NCI-H146 treated with DMSO at 0.1 percent for 48 hours (cell line): ENCODE data around the gene FBH1.
"Not testable (repeated sequence)": the region's sequence is repeated elsewhere in the genome, so short reads cannot be mapped to it uniquely, and the experiment has no call there.

Experiments
- DNase-seq: peaks from one replicate; lab custom pipeline; 2025; ENCODE audit not compliant: unreplicated experiment; lab: John Stamatoyannopoulos, UW

FBH1 gene

GRCh38 chr10:5902511-5903274 is 12.7 kb downstream of the FBH1 start:
- DNase-seq: no peak

DNA sequence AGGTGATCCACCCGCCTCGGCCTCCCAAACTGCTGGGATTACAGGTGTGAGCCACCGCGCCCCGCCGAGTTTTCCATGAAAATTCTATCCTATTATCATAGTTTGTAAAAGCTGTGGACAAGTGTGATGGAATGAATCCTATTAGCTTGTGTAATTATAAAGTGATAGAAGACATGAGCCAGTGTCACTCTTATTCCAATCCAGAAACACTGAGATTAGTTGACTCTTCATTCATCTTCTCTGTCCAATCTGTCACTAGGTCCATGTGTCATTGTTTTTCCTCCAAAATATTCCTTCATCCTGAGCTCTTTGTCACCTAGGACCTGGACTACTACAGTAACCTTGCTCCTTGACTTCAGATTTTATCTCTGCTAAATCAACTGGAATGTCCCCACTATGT is 13.5 kb downstream of the FBH1 start:
- DNase-seq: no peak

DNA sequence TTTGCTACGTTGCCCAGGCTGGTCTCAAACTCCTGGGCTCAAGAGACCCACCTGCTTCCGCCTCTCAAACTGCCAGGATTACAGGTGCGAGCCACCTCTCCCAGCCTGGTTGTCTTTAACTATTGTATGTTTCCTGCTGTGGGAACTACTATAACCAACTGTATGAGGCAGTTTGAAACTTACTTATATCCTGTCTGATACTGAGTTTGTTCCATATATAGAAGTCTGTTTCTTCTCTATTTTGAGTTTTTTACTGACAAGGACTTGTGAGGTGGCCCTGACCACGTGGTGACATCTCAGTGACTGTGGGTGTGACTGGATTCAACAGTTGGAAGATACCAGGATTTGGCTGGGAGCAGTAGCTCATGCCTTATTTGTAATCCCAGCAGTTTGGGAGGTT is 14.2 kb downstream of the FBH1 start:
- DNase-seq: no peak

- DNase-seq: no peak
Measured at GRCh38 chr10:5905854-5906507, 15.9 kb downstream of the FBH1 start.

DNA sequence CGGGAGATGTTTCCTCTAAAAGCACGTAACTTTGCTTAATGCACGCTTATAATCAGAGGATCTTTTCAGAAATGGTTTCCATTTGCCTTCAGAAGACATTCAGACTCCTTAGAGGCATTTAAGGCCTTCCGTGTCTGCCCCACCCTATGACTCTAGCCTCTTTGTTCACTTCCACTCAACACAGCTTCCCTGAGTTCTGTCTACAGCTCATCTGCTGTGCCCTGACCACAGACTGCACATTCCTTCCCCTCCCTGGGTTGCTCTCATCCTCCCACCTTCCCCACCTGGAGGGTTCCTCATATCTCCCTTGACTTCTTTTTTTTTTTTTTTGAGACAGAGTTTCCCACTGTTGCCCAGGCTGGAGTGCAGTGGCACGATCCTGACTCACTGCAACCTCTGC is 16.6 kb downstream of the FBH1 start:
- no peak for DNase-seq

- not testable (repeated sequence) for DNase-seq
Measured at GRCh38 chr10:5908676-5909075, 18.6 kb downstream of the FBH1 start.

DNA sequence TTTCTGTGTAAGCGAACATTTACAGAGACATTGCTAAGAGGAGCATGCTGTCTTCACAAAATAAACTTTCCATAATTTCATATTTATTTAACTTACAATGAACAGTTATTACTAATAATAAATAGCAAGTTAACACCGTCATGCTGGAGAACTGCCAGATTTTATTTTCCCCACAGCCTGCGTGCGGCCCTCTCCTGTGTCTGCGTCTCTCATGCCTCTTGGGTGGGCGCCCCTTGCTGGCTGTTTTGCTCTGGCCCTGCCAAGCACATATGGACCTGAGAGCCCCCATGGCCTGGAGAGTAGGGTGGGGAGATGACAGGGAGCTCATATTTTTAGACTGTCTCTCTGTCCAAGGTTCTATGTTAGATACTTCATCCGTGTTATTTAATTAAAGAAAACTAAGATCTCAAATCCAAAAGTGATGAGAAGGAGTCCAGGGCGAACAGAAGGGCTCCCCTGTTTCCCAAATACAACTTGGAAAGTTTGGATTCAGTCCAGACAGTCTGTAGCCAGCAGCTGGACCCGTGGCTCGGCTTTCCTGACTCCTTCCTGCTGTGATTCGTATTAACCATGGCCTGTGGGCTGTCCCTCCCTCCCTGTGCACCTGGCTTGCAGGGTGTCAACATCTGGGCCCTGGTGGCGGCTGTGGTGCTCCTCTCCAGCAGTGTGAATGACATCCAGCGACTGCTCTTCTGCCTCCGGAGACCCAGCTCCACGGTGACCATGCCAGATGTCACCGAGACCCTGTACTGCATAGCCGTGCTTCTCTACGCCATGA is 20.5 kb downstream of the FBH1 start:
- DNase-seq: peak; percentile 87

DNA sequence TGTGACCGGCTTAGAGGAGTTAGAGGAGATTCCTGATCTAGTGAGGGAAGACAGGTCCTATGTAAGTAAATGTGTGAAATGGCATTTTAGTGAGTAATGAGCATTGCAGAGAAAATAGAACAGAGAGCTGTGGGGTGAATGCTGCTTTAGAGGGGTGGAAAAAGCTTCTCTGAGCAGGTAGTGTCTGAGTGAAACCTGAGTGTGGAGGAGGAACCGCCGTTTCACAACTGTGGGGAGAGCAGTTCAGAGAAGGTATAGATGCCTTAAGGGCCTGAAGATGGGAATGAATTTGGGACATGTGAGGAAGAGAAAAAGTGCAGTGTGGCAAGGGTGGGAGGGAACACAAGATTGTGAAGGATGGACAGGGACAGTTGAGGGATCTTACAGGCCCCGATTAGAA is 21.6 kb downstream of the FBH1 start:
- no peak for DNase-seq

GRCh38 chr10:5913736-5914135 is 23.7 kb downstream of the FBH1 start:
- DNase-seq: no peak

DNA sequence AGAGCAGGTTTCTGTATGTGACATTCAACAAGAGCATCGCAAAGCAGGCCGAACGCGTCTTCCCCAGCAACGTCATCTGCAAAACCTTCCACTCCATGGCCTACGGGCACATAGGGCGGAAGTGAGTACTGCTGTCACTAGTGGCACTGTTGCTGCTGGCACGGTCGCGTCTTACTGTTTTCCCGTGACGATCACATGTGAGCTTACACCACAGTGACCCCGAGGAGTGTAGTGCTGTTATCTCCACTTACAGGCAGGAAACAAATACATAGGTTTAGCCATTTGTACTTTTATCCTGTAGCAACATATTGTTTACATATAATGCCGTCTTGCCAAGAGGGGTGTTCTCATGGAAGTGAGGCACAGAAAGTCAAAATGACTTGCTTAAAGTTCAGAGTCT is 25.4 kb downstream of the FBH1 start:
- no peak for DNase-seq

- DNase-seq: no peak
Measured at GRCh38 chr10:5917305-5917704, 27.3 kb downstream of the FBH1 start.

DNA sequence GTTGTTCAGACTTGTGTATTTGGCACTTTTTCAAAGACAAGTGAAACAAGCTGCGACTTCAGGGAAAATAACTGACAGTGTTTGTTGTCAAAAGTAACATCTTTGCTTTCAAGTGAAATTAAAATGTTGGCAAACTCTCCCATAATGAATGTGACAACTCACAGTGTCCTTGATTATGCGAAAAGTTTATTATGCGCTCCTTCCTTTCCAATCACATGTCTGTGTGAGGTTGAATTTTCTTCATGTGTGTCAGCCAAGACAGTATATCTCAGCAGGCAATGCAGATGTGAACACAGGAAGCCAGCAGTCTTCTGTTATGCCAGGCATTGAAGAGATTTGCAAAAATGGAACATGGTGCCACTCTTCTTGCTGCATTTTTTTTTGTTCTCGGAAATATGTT is 28.7 kb downstream of the FBH1 start:
- DNase-seq: no peak

DNA sequence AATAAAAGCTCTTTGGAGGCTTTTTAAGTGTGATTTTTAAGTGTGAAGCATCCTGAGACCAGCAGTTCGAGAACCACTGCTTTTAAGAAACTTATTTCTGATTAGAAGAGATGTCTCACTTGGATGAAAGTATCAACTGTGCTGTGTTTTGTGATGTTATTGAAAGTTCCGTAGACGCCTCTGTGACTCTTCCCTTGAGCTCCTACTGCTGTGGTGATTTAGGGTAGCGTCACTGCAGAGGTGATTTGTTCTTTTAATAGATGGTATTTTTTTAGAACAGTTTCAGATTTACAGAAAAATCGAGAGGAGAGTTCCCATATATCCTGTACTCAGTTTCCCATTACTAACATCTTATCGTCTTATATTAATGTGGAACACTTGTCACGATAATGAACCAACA is 29.5 kb downstream of the FBH1 start:
- DNase-seq: no peak

DNA sequence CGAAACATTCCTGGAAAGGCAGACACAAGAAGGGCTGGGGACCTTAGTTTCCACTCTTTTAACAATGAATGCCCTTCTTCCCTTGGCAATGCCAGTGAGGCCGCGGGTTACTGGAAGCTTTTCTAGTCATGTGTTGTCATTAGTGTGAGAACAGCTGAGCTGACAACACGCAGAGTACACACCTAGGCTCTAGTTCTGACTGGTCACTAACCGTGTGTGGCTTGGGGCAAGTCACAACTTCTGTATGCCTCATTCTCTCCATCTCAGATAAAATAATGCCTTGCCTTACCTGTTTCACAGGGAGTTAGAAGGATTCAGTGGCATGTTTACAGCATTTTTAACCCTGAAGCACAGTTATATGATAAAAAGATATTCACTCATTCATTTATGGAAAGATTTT is 31.7 kb downstream of the FBH1 start:
- no peak for DNase-seq

DNA sequence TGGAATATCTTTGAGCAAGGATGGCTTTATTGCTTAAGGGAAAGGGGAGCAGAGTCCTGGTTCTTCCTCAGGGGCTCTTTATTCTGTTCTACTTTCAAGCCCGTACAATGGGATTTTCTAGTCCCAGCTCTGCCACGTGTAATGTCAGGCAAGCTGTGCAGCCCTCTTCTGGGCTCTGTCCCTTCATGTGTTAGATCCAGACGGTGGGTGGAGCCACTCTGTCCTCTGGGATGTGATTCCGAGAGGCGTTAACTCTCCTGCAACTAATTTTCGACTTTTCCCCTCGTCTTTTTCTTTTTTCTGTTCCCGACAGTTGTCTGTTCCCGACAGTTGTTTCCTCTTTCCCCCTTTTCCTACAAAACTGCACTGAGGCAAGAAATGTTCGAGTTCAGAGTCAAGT is 34.8 kb downstream of the FBH1 start:
- no peak for DNase-seq

- DNase-seq: no peak
Measured at GRCh38 chr10:5927306-5927705, 37.3 kb downstream of the FBH1 start.

DNA sequence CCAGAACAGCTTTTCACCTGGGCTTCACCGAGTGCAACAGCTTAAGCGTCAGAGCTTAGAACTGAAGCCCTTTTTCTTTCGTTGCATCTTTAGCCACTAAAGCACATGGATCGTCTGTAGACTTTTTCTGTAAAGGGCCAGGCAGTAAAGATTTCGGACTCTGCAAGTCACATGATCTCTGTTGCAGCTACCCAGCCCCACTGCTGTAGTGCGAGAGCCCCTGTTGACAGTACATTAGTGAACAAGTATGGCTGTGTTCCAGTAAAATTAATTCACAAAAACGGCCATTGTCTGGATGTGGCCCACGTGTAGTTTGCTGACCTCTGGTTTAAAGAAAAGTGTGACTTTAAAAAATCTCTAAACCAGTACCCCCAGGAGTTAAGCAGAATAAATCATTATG is 39.4 kb downstream of the FBH1 start:
- no peak for DNase-seq

DNA sequence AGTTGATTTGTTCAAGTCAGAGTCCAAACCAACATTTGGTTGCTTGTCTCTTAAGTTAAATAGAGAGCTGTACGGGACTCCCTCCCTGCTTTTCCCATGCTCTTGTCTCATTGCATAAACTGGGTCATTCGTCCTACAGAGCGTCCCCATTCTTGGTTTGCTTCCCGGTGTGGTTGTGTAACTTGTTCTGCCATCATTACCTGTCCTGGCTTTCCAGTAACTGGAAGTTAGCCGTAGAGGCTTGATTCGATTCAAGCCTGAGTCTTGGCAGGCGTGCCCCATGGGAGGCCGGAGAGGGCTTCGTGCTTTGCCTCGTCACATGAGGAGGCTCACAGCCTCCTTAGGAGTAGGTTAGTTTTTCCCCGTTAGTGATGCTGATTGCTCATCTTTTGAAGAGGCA is 40.2 kb downstream of the FBH1 start:
- no peak for DNase-seq

- DNase-seq: no peak
Measured at GRCh38 chr10:5932345-5932744, 42.3 kb downstream of the FBH1 start.

DNA sequence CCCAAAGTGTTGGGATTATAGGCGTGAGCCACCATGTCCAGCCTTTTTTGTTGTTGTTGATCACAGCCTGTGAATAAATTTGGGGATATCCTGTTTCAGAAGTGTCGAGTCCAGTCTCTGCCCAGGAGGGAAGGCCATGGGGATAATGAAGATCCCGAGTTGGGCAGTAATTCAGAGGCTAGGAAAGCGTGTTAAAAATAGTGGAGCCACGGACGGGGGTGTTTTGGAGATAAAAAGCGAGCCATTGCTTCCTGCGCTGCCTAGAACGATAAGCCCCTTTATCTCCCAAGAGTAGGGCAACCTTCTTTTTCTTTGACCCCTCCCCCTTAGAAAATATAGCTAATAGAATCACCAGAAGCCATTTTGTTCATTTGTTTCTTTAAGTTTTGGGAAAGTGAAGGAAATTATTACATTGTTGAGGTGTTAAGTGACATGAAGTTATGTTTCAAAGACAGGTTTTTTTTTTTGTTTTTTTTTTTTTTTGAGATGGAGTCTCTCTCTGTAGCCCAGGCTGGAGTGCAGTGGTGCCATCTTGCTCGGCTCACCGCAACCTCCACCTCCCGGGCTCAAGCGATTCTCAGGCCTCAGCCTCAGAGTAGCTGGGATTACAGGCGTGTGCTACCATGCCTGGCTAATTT is 44.0 kb downstream of the FBH1 start:
- DNase-seq: no peak

DNA sequence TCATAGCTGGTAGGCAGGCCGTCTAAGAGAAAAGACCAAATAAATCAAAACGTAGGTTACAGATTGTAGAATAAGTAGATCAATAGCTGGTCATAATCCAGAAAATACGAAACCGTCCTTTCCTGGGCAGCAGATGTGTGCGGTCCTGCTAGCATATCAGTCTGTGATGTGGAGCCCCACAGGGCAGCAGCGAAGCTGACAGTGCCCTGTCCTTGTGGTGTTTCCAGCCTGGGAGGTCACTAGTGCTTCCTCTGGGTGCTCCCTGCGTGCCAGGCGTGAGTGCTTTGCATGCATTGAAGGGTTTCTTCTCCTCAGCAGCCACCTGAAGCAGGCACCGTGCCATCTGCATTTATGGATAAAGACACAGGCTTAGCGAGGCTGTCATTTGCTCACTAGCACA is 45.6 kb downstream of the FBH1 start:
- DNase-seq: no peak

- no peak for DNase-seq
Measured at GRCh38 chr10:5937016-5937415, 47.0 kb downstream of the FBH1 start.
